22Rv1 (cell line): ENCODE data around the gene TSGA10.

Experiments
- H3K27ac ChIP-seq: fragments of 450-650 bp; 2 replicates; pipeline ENCODE4 v1.5.1; 2017
- ZFX ChIP-seq: fragments of 450-650 bp; IDR thresholded peaks from 2 replicates; pipeline ENCODE4 v1.6.1; 2017; ENCODE audit warnings: antibody characterized with exemption, borderline replicate concordance
- TF ChIP-seq, protein P1 (sequence below): fragments of 450-650 bp; IDR thresholded peaks from 2 replicates; pipeline ENCODE4 v1.5.1; 2017; ENCODE audit warnings: mild to moderate bottlenecking

The TSGA10 gene

DNA sequence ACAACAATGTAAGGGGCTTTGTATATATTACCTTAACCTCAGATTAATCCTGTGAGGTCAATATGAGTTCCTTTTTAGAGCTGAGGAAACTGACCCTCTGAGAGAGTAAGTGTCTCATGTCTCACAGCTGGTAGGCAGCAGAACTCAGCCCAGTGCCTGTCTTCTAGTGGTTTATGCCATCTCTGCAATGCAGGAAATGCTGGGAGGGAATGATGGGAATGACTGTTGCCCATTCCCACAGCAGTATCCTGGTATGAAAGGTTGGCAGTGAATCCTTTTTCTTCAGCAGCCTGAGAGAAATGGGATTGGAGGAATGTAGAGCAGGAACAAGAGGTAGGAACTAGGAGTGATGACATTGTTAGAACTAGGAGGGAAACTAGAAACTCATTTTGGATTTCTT is 32.3 kb upstream of the TSGA10 start:
- no peak overlapping the region for H3K27ac ChIP-seq
- TF ChIP-seq ZFX = no peak
- TF ChIP-seq, protein P1, sequence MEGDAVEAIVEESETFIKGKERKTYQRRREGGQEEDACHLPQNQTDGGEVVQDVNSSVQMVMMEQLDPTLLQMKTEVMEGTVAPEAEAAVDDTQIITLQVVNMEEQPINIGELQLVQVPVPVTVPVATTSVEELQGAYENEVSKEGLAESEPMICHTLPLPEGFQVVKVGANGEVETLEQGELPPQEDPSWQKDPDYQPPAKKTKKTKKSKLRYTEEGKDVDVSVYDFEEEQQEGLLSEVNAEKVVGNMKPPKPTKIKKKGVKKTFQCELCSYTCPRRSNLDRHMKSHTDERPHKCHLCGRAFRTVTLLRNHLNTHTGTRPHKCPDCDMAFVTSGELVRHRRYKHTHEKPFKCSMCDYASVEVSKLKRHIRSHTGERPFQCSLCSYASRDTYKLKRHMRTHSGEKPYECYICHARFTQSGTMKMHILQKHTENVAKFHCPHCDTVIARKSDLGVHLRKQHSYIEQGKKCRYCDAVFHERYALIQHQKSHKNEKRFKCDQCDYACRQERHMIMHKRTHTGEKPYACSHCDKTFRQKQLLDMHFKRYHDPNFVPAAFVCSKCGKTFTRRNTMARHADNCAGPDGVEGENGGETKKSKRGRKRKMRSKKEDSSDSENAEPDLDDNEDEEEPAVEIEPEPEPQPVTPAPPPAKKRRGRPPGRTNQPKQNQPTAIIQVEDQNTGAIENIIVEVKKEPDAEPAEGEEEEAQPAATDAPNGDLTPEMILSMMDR = no peak

DNA sequence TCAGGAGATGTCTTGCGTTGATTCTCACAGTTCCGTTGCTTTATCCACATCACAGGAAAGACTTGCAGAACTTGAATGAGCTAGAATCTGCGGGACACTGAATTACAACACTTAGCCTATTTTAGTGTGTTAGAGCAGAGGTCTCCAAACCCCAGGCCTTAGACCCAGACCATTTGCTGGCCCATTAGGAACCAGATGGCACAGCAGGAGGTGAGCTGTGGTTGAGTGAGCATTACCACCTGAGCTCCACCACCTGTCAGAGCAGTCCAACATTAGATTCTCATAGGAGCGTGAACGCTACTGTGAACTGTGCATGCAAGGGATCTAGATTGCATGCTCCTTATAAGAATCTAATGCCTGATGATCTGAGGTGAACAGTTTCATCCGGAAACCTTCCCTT is 30.1 kb upstream of the TSGA10 start:
- H3K27ac ChIP-seq = no peak overlapping the region

DNA sequence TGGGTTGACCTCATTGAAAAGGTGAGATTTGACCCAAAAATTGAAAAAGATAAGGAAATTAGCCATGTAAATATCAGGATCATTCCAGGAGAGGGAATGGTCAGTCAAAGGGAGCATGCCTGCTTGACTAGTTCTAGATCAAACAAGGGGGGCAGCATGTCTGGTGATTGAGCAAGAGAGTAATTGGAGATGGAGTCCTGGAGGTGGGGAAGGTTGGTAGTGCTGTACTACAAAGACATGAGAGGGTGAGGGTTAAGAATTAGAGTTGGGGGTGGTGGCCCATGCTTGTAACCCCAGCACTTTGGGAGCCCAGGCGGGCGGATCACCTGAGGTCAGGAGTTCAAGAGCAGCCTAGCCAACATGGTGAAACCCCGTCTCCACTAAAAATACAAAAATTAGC is 28.3 kb upstream of the TSGA10 start:
- H3K27ac ChIP-seq = no peak overlapping the region
- TF ChIP-seq, protein P1 = no peak
- TF ChIP-seq ZFX = no peak

More for the DNA sequence above, 30.1 kb upstream of the TSGA10 start:
- TF ChIP-seq ZFX = no peak
- TF ChIP-seq, protein P1 = no peak

DNA sequence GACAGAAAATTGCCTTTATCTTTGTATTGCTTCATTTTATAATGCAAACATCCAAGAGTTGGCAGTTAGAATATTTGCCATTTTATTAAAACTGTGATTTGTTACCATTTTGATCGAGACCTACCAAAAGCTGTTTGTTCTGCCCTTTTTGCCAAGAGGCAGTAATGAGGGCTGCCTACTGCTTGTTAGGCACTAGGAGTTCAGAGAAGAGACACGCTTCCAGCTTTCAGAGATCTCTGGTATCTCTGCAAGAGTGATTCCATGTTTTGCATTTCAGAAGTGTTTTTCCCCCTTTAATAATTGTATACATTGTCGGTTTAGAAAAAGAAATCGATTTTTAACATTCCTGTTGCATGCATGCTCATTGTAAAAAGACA is 26.9 kb upstream of the TSGA10 start:
- peak overlapping the region; percentile 72 for H3K27ac ChIP-seq
- TF ChIP-seq ZFX = no peak
- TF ChIP-seq, protein P1 = no peak

DNA sequence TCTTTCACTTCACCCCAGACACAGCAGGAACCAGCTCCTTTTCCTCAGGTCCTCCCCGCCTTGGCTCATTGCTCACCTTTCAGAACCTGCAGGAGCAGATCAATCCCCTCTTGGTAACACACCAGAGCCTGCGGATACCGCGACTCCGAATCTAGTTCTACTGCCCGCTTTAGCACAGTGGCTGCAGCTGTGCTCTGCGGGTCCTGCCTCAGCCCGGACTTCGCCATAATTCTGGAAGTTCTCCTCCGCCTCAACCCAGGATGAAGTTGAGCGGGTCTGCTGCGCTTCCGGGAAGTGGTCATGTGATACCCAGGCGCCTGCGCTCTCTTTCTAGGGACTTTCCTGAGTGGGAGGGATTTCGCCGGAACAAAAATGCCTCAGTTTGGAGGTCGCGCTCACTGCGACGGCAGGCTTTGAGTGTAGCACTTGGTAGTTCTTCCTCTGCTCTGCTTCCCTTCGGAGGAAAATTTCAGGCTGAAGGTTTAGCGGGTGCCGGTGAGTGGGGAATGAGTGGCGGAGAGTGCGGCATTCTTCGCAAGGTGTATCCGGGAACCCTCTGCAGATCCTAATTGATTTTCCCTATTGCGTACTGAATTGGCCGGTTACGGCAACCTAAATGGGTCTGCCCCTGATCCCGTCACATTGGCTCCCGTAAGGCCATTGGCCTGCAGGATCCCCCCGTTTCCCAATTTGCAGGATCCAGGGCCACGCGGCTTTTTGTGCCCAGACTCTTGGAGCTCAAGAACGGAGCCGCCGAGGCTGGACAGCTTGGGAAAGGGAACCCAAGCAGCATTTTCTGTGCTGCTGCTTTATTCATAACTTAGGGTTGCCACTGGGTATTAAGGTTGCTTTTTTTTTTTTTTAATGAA is 26.2 kb upstream of the TSGA10 start, which contains the start of the genes MITD1 and MRPL30:
TSS of gene MITD1 (minus strand) at position 304 of the 869 bp plus-strand sequence. CDS start at position 227, 77 bp downstream.
TSS of gene MRPL30 (plus strand) at position 430 of the 869 bp plus-strand sequence. CDS start 5,020 bp downstream, outside the sequence.
- no peak for TF ChIP-seq ZFX
- TF ChIP-seq, protein P1 = no peak
- H3K27ac ChIP-seq = peak within 1 kb of the TSS; percentile 72

DNA sequence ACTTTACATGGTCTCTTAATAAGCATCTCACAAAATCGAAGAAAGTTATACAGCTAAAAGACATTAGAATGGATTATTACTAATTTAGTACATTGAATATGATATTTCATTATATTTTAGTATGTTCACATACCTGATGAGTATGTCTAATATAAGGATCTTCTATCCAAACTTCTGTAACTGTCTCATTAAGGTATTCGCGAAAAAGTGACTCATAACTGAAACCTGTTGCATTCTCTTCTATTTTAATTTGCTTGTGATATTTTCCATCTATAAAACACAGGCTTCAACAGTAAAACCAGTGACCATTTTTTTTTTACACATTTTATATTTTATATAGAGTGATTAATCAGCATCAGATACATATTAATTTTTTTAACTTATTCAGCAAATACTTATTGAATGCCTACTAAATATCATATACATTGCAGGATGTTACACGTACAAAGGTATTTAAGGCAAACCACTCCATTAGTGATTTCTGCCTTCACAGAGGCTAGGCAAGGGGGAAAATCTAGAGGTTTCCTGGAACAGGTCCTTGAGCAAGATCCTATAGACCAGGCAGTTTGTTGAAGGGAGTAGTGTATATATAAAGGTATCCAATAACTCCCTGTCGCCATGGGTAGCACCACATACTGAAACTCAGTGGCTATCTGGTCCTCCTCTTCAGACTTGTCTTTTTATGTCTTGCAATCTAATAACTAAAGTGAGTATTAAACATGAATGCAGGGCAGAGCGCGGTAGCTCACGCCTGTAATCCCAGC is 16.8 kb upstream of the TSGA10 start:
- no peak for TF ChIP-seq ZFX
- TF ChIP-seq, protein P1 = no peak
- no peak overlapping the region for H3K27ac ChIP-seq
